Calu3 (cell line): ENCODE data around the gene PRIM2. TPM values are rescaled to one million over a fixed set of nuclear protein-coding genes. Genes with fewer than 3 reads are reported as not detected.
"Not testable (repeated sequence)": the region's sequence is repeated elsewhere in the genome, so short reads cannot be mapped to it uniquely, and the experiment has no call there.

Experiments
- BruUV-seq: library from RNA; stranded (reverse); fragments of 400-500 nt; replicated peaks from 2 replicates; lab custom pipeline; 2021; lab: Mats Ljungman, UMichigan
- CTCF ChIA-PET: fragments of 300-600 bp; sonication (Branson Sonifier 250); formaldehyde crosslinking; loops from one replicate; lab custom pipeline; 2022; ENCODE audit warnings: antibody characterized with exemption; lab: Charles Lee
- DNase-seq: peaks from one replicate; pipeline ENCODE4 v3.0.0; 2022
- H3K27ac Mint-ChIP-seq: one replicate; pipeline ENCODE4 v1.8.0; 2022; ENCODE audit warnings: mixed read lengths; ENCODE audit not compliant: unreplicated experiment
- H3K27me3 Mint-ChIP-seq: one replicate; pipeline ENCODE4 v1.8.0; 2022; ENCODE audit warnings: mixed read lengths; ENCODE audit not compliant: unreplicated experiment
- H3K36me3 Mint-ChIP-seq: one replicate; pipeline ENCODE4 v1.8.0; 2022; ENCODE audit warnings: mild to moderate bottlenecking, moderate library complexity, mixed read lengths; ENCODE audit not compliant: insufficient read depth, unreplicated experiment
- H3K4me1 Mint-ChIP-seq: one replicate; pipeline ENCODE4 v1.8.0; 2022; ENCODE audit warnings: mild to moderate bottlenecking, low read depth, mixed read lengths; ENCODE audit not compliant: unreplicated experiment
- H3K4me3 Mint-ChIP-seq: one replicate; pipeline ENCODE4 v1.8.0; 2022; ENCODE audit warnings: mild to moderate bottlenecking, low read depth, moderate library complexity, mixed read lengths; ENCODE audit not compliant: unreplicated experiment
- H3K9me3 Mint-ChIP-seq: one replicate; pipeline ENCODE4 v1.8.0; 2022; ENCODE audit warnings: low read depth, mixed read lengths; ENCODE audit not compliant: unreplicated experiment
- intact Hi-C: fragments of 100-400 bp; cut with micrococcal nuclease; formaldehyde crosslinking; loops from one replicate; pipeline ENCODE4 v1.10.0; 2022; ENCODE audit not compliant: unreplicated experiment
- total RNA-seq: library from RNA; stranded (reverse); gene quantifications from 2 replicates; pipeline ENCODE4 v1.2.3, GENCODE V29; 2022

PRIM2 gene
- total RNA-seq, 1 experiment from 2014 or later: 32.3 TPM

DNA sequence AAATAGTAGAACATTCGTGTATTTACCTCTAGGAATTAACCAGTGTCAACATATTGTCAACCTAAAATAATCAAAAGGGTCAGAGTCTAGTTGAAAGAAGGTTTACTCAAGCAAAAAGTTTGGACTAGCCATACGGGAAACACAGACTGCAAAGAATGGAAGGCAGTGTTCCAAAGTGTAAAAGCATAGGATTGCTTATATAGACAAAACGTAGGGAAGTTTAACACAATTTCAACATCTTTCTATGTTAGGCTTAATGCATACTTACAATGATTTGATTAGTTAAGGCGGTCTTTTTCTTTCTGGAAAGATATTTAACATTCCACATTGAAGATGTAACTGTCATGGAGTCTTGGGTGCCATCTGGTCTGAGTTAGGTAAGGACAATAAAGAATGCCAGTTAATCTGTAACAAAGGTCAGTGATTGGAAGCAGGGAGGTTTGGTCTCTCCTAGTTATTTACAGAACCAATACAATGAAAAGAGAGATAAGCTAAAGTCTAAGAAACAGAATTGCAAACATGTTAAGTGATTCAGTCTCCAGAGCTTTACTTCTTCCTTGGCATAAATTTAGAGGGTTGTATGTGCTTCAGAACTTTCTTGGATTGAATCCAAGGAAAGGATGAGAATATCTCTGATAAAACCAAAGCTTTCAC, 183.1 kb downstream of the PRIM2 start:
- CTCF ChIA-PET, H3K9me3 Mint-ChIP-seq, BruUV-seq, H3K36me3 Mint-ChIP-seq, H3K27ac Mint-ChIP-seq, DNase-seq, H3K4me3 Mint-ChIP-seq, H3K27me3 Mint-ChIP-seq, intact Hi-C loops: not testable (repeated sequence)
- peaks cover 15% of the 10 kb centered on the region for H3K4me1 Mint-ChIP-seq

DNA sequence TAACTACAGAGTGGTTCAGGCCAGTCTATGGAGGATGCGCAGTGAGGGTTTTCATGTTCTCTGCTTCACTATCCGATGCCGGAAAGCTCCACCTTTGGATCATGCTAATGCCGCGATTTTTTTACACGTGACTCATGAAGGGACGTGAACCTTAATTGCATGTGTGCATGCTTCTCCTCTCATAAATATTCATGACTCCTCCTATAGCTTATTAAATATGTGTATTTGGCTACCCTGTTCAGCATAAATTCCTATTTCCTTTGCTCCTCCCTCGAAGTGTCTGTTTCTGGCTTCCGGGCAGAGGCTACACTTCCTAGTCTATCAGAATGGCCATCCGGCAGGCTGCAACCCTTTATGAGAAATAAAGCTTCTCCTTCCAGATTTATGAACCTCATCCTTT, 185.0 kb downstream of the PRIM2 start:
- DNase-seq, H3K36me3 Mint-ChIP-seq, H3K27ac Mint-ChIP-seq, H3K9me3 Mint-ChIP-seq, H3K4me3 Mint-ChIP-seq, H3K27me3 Mint-ChIP-seq, BruUV-seq, CTCF ChIA-PET, intact Hi-C loops: not testable (repeated sequence)
- peaks cover 15% of the 10 kb centered on the region for H3K4me1 Mint-ChIP-seq

DNA sequence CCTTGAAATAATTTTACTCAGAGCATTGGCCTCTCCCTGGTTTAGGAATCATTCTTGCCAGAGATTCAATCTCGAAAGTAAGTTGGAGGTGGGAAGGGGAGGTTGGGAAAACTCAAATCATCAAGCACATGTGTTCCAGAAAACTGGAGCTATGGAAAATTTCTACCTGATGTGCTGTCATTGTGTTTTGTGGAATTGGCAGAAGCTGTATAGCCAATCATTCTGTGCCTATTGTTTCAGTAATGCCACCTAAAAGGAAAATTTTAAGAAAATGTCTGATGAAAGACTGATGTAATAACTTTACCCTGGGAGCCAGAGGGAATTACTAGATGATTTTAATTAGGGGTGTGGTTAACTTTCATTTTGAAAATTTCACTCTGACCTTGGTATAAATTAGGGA, 187.8 kb downstream of the PRIM2 start:
- H3K27me3 Mint-ChIP-seq, DNase-seq, CTCF ChIA-PET, H3K4me1 Mint-ChIP-seq, H3K4me3 Mint-ChIP-seq, intact Hi-C loops, H3K9me3 Mint-ChIP-seq, H3K36me3 Mint-ChIP-seq, H3K27ac Mint-ChIP-seq, BruUV-seq: not testable (repeated sequence)

DNA sequence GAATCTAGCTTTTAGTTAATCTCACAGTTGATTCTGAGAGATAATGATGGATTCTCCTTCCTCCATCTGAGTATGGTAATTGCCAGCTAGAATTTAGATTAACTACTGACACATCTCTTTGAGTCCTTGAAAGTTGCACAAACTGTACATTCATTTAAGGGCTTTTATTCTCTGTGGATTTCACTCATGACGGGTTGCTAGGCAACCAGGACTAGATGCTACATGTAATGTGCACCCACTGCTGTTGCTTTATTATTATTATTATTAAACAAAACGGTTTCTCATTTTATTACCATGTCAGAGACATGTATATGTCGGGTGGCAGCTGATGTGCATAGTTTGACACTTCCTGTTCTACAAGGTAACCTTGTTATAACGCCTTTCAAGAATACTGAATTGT, 193.0 kb downstream of the PRIM2 start:
- CTCF ChIA-PET, H3K4me1 Mint-ChIP-seq: not testable (repeated sequence)

DNA sequence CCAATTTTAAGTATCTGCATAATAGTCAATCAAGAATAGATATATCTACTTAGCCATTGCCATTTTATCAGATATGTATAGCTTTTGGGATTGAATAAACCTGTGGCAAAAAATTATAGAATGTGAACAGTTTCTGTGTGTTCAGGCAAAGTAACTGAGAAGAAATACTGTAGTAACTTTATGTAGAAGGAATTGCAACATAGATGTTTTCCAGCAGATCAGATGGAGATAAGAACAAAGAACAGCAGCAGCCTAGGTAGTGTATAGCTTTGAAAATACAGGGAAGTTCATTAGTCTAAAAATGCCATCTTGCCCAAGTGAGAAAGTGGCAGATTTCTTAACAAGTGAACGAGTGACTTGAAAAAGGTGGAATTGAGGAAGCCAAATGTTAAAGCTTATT, 197.7 kb downstream of the PRIM2 start:
- H3K9me3 Mint-ChIP-seq, H3K4me3 Mint-ChIP-seq, H3K27ac Mint-ChIP-seq, intact Hi-C loops, DNase-seq, H3K4me1 Mint-ChIP-seq, BruUV-seq, H3K27me3 Mint-ChIP-seq, CTCF ChIA-PET, H3K36me3 Mint-ChIP-seq: not testable (repeated sequence)

More for the DNA sequence above, 193.0 kb downstream of the PRIM2 start:
- H3K9me3 Mint-ChIP-seq, intact Hi-C loops, H3K4me3 Mint-ChIP-seq, DNase-seq, H3K27ac Mint-ChIP-seq, H3K27me3 Mint-ChIP-seq, BruUV-seq, H3K36me3 Mint-ChIP-seq: not testable (repeated sequence)

DNA sequence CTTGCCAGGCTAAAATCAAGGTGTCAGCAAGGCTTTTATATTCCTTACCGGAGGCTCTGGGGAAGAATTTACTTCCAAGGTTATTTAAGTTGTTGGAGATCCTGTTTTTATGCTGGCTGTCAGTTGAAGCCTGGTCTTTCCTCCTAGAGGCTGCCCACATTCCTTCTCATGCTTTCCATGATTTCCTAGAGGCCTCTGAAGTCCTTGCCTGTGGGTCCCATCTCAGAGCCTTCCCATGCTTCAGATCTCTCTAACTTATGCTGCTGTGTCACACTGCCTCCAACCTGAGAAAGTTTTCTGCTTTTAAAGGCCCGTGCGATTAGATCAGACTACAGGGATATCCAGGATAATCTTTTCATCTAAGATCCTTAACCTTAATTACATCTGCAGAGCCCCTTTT, 198.4 kb downstream of the PRIM2 start:
- H3K9me3 Mint-ChIP-seq, DNase-seq, H3K27me3 Mint-ChIP-seq, CTCF ChIA-PET, H3K4me1 Mint-ChIP-seq, H3K4me3 Mint-ChIP-seq, H3K36me3 Mint-ChIP-seq, H3K27ac Mint-ChIP-seq, BruUV-seq, intact Hi-C loops: not testable (repeated sequence)

DNA sequence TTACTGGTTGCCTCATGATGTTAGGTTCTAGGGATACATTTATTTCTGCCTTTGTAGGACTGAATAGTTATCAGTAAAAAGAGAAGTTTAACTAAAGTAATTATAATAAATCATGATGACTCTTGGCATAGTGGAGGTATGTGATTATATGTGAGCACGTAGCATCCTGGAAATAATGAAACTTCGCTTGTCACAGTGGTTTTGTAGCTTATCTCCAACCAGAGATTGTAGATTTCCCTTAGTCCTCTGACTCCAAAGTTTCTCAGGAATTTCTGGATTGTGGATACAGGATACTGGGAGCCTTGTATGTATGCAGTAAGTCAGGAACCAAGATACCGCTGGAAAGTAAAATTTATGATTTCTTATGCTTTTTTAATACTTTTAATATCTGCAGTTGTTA, 199.3 kb downstream of the PRIM2 start:
- H3K27me3 Mint-ChIP-seq, H3K9me3 Mint-ChIP-seq, CTCF ChIA-PET, H3K4me3 Mint-ChIP-seq, H3K36me3 Mint-ChIP-seq, H3K27ac Mint-ChIP-seq, intact Hi-C loops, BruUV-seq, H3K4me1 Mint-ChIP-seq, DNase-seq: not testable (repeated sequence)

DNA sequence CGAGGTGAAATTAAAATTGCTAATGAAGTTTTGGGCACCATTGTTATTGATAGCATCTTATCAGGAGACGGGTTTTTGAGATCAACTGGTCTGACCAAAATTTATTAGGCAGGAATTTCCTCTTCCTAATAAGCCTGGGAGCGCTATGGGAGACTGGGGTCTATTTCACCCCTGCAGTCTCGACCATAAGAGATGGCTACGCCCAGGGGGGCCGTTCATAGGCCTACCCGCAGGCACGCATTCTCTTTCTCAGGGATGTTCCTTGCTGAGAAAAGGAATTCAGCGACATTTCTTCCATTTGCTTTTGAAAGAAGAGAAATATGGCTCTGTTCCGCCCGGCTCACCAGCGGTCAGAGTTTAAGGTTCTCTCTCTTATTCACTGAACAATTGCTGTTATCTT, 201.8 kb downstream of the PRIM2 start:
- DNase-seq, BruUV-seq, intact Hi-C loops, H3K4me1 Mint-ChIP-seq, CTCF ChIA-PET, H3K27ac Mint-ChIP-seq, H3K4me3 Mint-ChIP-seq, H3K36me3 Mint-ChIP-seq, H3K9me3 Mint-ChIP-seq, H3K27me3 Mint-ChIP-seq: not testable (repeated sequence)

DNA sequence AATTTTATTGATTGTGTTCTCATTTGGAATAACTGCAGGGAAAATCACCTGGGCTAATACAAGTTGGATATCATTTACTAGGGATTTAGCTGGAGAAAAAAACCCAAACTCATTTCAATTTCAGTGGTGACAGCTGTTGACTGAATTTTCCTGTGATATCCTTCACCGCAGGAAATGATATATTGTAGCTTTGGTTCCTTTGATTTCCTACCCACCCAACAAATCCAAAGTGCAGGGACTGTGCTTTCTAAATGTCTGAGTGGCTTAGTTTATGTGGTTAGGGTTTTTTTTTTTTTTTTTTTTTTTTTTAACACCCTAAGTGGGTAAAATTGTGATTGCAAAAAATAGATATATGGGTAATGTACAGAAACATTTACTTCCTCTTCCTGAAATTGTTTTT, 203.7 kb downstream of the PRIM2 start:
- intact Hi-C loops, H3K4me3 Mint-ChIP-seq, H3K4me1 Mint-ChIP-seq, H3K36me3 Mint-ChIP-seq, BruUV-seq, H3K9me3 Mint-ChIP-seq, H3K27ac Mint-ChIP-seq, DNase-seq, H3K27me3 Mint-ChIP-seq: not testable (repeated sequence)
- CTCF ChIA-PET: interaction anchor here (0.7 kb wide), 1 partner anchor 9 kb away, joined by 5 read pairs; no protein-coding TSS in a partner anchor

DNA sequence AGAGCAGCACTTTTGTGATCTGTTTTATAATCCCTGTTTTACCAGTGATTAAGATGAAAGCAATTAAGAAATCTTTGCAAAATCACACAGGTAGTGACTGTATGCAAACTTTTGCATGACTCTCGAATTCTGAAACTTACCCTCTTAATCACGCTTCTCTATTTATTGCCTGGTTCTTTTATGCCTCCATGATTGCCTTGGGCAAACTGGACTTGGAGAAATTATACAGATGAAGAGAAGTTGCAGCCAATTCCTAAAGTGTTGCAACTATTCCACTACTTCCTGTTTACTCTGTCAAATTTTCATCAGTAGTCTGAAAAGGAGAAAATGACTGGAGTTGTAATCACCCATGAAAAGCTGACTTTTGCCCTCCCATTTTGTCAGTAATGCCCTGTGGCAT, 205.8 kb downstream of the PRIM2 start:
- BruUV-seq, H3K36me3 Mint-ChIP-seq, H3K9me3 Mint-ChIP-seq, H3K27me3 Mint-ChIP-seq, H3K27ac Mint-ChIP-seq, CTCF ChIA-PET, H3K4me1 Mint-ChIP-seq, DNase-seq, H3K4me3 Mint-ChIP-seq, intact Hi-C loops: not testable (repeated sequence)
